Measurements from ENCODE around the gene CUL4A.

CUL4A gene

GRCh38 chr13:113166266-113166665 lies 43.1 kb upstream of the CUL4A start:
- DNase-seq (ENCODE audit: low read depth): no peak
- no peak overlapping the region for H3K4me3 ChIP-seq (ENCODE audit: low read depth, low read length)
- no peak for TF ChIP-seq CTCF (IDR thresholded peaks at IDR 0.05; ENCODE audit: control insufficient read depth, extremely low read depth, insufficient read depth)

GRCh38 chr13:113166681-113167080 lies 42.7 kb upstream of the CUL4A start:
- no peak for TF ChIP-seq CTCF (IDR thresholded peaks at IDR 0.05; ENCODE audit: control insufficient read depth, extremely low read depth, insufficient read depth)
- H3K4me3 ChIP-seq (ENCODE audit: low read depth, low read length): no peak overlapping the region
- no peak for DNase-seq (ENCODE audit: low read depth)

- DNase-seq (ENCODE audit: low read depth): no peak
- no peak overlapping the region for H3K4me3 ChIP-seq (ENCODE audit: low read depth, low read length)
- no peak for TF ChIP-seq CTCF (IDR thresholded peaks at IDR 0.05; ENCODE audit: control insufficient read depth, extremely low read depth, insufficient read depth)
Measured at GRCh38 chr13:113167155-113167554, 42.3 kb upstream of the CUL4A start.

GRCh38 chr13:113167575-113167974 lies 41.8 kb upstream of the CUL4A start:
- no peak overlapping the region for H3K4me3 ChIP-seq (ENCODE audit: low read depth, low read length)
- DNase-seq (ENCODE audit: low read depth): no peak
- no peak for TF ChIP-seq CTCF (IDR thresholded peaks at IDR 0.05; ENCODE audit: control insufficient read depth, extremely low read depth, insufficient read depth)

GRCh38 chr13:113168211-113168610 lies 41.2 kb upstream of the CUL4A start:
- DNase-seq (ENCODE audit: low read depth): no peak

GRCh38 chr13:113169277-113170272 lies 39.8 kb upstream of the CUL4A start:
- H3K4me3 ChIP-seq (ENCODE audit: low read depth, low read length): no peak overlapping the region
- TF ChIP-seq CTCF (IDR thresholded peaks at IDR 0.05; ENCODE audit: control insufficient read depth, extremely low read depth, insufficient read depth): no peak
- no peak for DNase-seq (ENCODE audit: low read depth)

More at GRCh38 chr13:113168211-113168610, 41.2 kb upstream of the CUL4A start:
- TF ChIP-seq CTCF (IDR thresholded peaks at IDR 0.05; ENCODE audit: control insufficient read depth, extremely low read depth, insufficient read depth): no peak
- H3K4me3 ChIP-seq (ENCODE audit: low read depth, low read length): no peak overlapping the region
